GM12874 (cell line): ENCODE results near the gene FAM174B.

Experiments used
- CTCF ChIP-seq: IDR thresholded peaks from 2 replicates; pipeline ENCODE4 v1.5.1; 2011; ENCODE audit warnings: low read depth, mild to moderate bottlenecking, control low read depth, low read length, moderate library complexity; ENCODE audit not compliant: insufficient read depth

Gene FAM174B

GRCh38 chr15:92671406-92671805 is 15.8 kb upstream of the FAM174B start:
- no peak for TF ChIP-seq CTCF

- TF ChIP-seq CTCF: no peak
Observed at GRCh38 chr15:92670621-92671020, 15.0 kb upstream of the FAM174B start.

- no peak for TF ChIP-seq CTCF
Observed at GRCh38 chr15:92669432-92669831, 13.9 kb upstream of the FAM174B start.

- TF ChIP-seq CTCF: no peak
Observed at GRCh38 chr15:92668620-92669019, 13.0 kb upstream of the FAM174B start.

GRCh38 chr15:92667970-92668485 is 12.5 kb upstream of the FAM174B start:
- TF ChIP-seq CTCF: no peak

- no peak for TF ChIP-seq CTCF
Observed at GRCh38 chr15:92667287-92667904, 11.8 kb upstream of the FAM174B start.

GRCh38 chr15:92666780-92667179 is 11.2 kb upstream of the FAM174B start:
- TF ChIP-seq CTCF: no peak
